Epithelial cell of prostate (primary cell): ENCODE data around the gene ZRANB3.

Source experiments
- DNase-seq: peaks from one replicate; pipeline ENCODE4 v3.0.0-alpha.2; 2011; ENCODE audit warnings: low read depth, low spot score
- H3K27ac ChIP-seq: fragments of 450-650 bp; 2 replicates; pipeline ENCODE4 v1.5.1; 2017; ENCODE audit warnings: mild to moderate bottlenecking

The ZRANB3 gene

DNA sequence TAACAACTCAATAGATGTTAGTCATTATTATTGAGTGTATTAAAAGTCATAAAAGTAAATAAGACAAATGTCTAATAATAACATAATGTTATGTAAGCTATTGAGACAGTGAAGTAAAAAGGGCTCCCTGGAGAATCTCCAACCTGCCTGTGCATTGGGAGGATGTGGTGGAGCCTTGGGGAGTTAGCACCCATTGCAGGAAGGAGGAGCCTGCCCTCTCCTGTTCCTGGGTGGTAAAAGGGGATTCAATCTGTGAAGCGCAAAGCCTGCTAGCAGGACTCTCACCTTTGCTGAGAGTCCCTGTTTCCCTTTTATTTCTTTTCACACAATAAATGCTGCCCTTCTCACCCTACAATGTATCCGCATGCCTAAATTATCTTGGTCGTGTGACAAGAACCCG, 272.8 kb downstream of the ZRANB3 start:
- peak overlapping the region; percentile 96 for H3K27ac ChIP-seq
- DNase-seq, result no peak

DNA sequence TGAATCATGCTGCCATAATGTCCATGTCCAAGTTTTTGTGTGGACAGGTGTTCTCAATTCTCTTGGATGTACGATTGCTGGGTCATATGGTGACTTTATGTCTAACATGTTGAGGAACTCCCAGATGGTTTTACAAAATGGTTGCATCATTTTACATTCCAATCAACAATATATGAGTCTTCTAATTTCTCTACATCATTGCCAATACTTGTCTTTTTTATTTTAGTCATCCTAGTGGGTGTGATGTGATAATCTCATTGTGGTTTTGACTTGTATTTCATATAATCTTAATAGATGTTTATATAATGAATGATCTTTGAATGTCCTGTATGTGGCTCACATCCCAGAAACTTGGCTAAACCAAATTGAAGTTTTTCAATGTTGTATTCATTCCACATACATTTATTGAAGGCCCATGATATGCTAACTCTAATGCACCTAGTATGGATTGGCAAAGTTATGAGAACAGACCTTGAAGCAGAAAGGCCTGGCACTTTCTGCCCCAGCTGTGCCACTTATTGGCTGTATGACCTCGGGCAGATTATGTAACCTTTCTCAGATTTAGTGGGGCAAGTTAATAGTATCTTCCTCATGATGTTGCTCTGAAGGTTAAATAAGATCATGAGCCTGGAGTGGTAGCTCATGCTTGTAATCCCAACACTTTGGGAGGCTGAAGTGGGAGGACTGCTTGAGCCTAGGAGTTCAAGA, 273.5 kb downstream of the ZRANB3 start:
- peak overlapping the region; percentile 96 for H3K27ac ChIP-seq

DNA sequence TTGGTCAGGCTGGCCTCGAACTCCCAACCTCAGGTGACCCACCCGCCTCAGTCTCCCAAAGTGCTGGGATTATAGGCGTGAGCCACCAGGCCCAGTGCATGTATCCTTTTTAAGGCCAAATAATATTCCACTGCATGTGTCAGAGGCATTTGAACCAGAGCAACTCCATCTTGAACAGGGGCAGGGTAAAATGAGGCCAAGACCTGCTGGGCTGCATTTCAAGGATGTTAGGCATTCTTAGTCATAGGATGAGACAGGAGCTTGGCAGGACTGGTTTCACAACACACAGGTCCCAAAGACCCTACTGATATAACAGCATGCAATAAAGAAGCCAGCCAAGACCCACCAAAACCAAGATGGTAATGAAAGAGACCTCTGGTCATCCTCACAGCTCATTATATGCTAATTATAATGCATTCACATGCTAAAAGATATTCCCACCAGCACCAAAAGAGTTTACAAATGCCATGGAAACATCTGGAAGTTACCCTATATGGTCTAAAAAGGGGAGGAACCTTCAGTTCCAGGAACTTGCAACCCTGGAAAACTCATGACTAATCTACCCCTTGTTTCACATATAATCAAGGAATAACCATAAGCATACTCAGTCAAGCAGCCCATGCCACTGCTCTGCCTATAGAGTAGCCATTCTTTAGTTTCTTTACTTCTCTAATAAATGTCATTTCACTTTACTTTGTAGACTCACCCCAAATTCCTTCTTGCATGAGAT, 274.3 kb downstream of the ZRANB3 start:
- DNase-seq, result peak; percentile 81
- peak overlapping the region; percentile 96 for H3K27ac ChIP-seq

More for the DNA sequence above, 273.5 kb downstream of the ZRANB3 start:
- peak; percentile 75 for DNase-seq

DNA sequence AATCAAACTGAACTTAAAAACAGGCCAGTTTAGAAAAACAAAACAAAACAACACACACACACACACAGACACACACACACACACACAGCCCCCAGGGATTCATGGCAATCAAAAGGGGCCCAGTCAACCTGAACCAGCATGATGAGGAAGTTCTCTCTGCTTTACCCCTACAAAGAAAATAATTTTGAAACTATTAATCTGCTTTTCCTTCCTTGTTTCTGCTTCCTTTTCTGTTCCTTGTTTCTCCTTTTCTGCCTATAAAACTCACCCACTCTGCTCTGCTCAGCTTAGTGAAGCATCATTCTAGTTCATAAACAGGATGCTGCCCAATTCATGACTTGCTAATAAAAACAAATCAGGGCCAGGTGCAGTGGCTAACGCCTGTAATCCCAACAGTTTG, 275.8 kb downstream of the ZRANB3 start:
- DNase-seq, result no peak

DNA sequence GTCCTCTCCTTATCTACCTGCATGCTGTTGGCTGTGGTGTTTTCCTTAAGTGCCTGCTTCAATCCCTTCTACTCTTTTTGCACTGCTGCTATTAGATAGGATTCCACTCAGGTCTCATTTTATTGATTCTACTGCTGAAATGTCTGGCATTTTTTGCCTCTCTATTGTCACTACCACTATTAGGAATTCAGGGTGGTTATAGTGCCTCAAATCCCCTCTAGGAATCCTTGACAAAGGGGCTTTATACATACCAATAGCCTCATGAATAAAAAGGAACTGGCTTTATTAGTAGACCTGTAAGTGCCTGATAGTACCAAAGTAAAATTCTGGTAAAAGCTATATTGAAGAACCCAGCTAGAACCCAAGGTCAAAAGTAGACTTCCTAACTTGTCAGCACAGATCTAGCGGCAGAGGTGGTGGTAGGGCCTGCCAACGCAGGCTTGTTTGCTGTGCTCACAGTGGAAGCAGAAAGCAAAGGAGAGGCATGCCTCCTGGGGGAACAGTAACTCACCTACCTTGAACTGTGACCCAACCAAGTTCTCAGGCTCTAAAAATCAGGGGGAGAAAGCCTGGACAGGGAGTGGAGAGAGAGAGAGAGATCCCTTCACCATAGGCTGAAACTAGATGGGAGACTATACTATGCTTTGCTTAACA, 278.1 kb downstream of the ZRANB3 start:
- DNase-seq, result no peak
- H3K27ac ChIP-seq, result no peak overlapping the region

More for the DNA sequence above, 275.8 kb downstream of the ZRANB3 start:
- no peak overlapping the region for H3K27ac ChIP-seq

DNA sequence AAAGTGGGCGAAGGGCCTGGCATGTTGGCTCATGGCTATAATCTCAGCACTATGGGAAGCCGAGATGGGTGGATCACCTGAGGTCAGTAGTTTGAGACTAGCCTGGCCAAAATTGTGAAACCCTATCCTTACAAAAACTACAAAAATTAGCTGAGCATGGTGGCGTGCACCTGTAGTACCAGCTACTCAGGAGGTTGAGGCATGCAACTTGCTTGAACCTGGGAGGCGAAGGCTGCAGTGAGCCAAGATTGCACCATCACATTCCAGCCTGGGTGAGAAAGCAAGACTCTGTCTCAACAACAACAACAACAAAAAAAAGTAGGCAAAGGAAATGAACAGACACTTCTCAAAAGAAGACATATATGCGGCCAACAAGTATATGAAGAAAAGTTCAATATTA, 282.4 kb downstream of the ZRANB3 start:
- no peak overlapping the region for H3K27ac ChIP-seq
- DNase-seq, result no peak

DNA sequence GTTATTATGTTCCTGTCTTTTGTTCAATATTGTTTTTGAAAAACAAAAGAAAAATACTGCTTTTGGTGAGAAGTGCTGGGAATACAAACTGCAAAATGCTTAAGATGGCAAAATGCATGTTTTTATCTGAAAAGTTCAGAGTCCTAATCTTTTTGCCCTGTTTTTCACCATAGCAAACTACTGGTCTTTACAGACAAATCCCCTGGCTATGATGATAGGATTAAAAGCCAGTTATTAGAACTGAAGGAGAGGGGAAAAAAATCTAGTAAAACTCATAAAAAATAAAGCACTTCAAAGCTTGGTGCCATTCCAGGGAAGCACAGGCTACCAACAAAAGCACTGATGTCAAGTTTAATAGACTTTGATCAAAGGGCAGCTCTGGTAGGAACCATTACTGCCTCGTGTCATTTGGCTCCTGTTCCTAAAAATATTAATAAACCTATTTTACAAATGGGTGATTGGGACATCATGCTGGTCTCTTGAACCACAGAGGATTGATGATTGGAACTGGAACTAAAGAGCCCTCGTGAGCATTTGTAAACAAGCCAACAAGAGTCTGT, 284.2 kb downstream of the ZRANB3 start:
- no peak for DNase-seq
- no peak overlapping the region for H3K27ac ChIP-seq

DNA sequence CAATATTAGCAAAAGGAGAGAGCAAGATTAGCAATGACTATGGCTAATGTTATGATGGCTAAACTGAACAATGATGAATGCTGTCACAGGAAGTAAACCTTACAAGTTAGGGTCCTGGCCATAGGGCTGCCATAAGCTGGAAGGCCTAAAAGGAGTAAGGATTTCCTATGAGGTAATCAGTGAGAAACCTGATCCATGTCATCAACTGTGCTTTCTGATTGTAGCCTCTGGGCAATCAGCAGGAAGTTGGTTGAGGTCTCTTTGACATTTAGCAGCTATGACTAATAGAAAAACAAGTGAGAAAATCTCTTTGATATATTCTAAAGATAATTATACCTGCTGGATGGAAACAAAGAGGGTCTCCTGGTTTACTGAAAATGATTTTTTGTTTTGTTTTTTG, 285.9 kb downstream of the ZRANB3 start:
- peak overlapping the region; percentile 57 for H3K27ac ChIP-seq
- peak; percentile 64 for DNase-seq

DNA sequence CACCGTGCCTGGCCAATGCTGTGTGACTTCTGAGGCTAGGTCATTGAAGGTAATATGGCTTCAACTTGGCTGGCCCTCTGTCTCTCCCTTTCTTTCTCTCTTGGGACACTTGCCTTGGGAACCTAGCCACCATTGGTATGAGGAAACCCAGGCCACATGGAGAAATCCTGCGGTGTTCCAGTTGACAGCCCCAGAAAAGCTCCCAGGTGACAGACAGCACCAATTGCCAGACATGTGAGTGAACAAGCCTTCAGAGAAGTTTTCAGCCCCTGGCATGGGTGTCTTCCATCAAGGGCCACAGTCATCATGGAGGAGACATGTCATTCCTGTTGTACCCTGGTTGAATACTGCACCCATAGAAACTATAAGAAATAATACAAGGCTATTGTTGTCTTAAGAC, 292.4 kb downstream of the ZRANB3 start:
- no peak overlapping the region for H3K27ac ChIP-seq
- DNase-seq, result no peak

DNA sequence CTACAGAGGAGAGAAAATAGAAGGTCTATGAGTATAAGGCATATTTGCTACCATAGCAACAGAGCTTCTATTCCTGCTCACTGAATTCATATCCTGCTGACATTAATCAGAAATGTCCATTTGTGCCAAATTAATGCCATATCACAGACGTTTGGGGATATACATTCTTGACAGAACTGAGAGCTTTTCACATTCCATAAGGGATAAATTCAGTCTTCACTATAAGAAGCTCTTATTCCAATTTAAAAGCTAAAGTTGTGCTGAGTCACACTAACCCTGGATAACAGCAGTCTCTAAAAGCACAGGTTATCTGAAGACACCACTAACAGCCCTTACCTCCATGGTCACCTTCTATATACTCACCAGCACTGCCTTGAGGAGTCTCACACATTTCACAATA, 300.9 kb downstream of the ZRANB3 start:
- DNase-seq, result no peak
- H3K27ac ChIP-seq, result no peak overlapping the region

DNA sequence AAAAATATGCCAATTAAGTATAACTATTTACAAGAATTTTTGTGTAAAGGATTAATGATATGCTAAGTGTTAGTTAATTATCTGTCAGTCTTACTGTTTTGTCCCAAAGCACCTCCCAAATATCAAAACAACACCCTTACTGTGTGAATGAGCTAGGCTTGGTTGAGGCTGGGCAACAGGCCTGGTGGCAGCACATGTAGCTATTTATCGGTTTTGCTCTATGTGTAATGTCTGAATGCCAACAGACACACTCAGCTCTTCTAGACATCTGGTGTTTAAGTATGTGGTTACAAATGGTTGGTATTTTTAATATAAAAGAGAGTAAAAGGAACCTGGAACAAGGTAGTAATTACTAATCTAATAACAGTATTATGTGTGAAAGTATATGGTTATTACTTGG, 303.6 kb downstream of the ZRANB3 start:
- no peak for DNase-seq
- no peak overlapping the region for H3K27ac ChIP-seq

DNA sequence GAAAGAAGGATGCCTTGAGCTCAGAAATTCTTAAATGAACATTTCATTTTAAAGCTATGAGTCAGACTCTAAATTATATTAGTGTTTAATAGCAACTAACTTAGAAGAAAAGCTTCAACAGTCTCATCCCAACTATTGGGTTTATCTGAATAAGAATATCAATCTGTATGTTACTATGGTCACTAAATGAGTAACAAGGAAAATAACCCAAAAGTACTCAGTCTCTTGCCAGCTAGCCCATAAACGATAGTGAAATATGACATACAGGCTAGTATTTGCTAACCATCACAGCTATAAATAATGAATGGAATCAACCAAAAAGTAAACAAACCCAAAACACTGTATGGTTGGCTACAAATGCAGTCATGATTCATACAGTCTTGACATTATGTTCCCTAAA, 304.1 kb downstream of the ZRANB3 start:
- no peak overlapping the region for H3K27ac ChIP-seq
- no peak for DNase-seq

DNA sequence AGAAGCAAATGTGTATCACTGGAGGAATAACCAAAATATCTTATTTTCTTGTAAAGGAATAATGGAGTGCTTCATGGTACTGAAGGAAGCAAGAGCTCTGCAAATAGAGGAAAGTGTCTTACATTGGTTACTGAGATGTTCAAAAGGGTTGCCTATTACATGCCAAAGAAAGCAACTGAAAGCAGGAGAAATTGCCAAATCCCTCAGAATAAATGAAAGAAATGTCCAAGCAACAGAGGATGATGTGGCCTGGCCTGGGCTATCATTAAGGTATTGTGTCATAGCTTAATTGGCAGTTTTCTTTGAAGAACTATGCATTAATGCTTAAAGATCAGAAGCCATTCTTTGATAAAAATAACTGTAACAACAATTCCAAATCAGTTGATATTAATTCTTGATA, 305.2 kb downstream of the ZRANB3 start:
- H3K27ac ChIP-seq, result no peak overlapping the region
- DNase-seq, result no peak

DNA sequence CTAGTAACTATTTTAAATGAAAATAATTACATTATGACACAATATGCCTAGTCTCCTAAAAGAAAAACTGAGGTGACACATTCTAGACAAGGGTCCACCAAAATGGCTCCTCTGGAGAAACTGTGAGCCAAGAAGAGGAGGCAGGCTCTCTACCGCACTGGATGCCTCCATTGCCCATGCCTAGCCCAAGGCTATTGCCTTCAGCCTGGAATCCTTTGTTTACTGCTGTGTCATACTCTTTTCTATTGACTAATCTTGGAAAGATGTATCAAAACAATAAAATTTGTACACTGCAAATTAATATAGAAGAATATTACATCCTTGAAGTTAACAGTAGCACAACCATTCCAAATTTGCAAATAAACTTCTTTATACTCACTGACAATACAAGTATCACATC, 311.8 kb downstream of the ZRANB3 start:
- H3K27ac ChIP-seq, result no peak overlapping the region
- no peak for DNase-seq

DNA sequence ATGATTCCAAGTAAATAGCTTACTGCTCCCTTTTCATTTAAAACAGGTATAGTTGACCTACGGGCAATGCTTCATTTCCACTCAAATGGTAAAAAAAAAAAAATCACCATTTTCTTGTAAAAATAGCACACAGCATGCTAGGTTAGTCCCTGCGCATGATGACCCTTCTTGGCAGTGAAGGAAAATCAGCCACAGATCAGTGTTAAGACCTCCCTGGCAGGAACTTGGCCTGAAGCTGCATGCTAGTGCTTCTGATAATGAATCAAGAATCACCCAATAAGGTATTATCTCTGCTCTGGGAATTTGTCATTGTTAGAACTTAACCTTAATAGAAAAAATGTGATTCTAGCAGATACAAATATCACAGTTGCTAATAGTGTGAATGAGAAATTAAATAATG, 312.6 kb downstream of the ZRANB3 start:
- no peak overlapping the region for H3K27ac ChIP-seq
- DNase-seq, result no peak

DNA sequence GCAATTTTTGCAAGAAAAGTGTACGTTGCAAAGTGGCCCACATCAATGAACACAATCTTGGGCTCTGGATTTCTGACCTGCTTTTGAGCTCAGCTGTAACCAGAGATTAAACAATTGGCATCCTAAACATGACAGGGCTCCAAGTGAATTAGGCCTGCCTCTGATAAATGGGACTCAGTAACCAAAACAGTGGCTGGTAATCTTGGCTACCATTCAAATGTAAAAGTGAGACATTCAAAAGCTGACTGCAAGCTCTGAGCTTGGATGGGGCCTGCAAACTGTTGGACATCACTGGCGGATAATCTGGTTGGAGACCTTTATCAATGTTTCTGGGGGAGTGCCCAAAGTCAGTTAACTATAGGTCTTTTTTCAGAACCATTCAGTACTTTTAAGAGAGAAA, 318.3 kb downstream of the ZRANB3 start:
- DNase-seq, result no peak
- H3K27ac ChIP-seq, result no peak overlapping the region

DNA sequence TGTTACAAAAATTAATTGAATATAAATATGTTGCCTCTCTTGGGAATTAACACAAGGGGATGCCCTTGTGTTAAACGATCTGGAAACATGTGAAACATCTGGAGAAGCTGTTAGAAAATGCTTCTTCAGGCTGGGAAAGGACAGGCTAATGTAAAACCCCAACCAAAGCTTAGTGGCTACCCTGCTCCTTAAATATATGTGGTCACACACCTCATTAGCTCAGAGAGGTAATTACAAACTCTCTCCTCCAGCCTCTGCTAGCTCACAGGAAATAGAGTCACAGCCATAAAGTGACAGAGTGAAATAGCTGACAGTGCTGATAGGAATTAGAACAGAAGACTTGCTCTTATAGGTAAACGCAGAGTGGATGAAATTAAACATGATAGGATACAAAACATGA, 323.0 kb downstream of the ZRANB3 start:
- no peak overlapping the region for H3K27ac ChIP-seq
- DNase-seq, result no peak

DNA sequence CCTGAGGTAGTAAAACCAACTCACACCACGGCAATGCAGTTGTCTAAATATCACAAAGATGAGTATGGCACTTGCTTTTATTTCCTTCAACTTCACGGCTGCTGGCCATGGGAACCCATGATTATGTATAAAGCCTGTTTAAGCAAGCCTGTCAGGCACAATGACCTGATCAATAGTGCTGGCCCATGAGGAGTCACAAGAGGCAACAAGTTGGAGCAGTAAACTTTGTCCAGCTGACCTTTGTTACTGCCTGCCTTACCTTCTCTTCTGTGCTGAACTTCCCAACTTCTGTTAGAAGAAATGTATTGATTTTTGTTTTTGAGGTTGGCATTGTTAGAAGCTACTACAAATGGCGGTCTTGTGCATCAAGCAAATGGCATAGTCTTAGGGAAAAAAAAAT, 327.1 kb downstream of the ZRANB3 start:
- no peak for DNase-seq
- H3K27ac ChIP-seq, result no peak overlapping the region

DNA sequence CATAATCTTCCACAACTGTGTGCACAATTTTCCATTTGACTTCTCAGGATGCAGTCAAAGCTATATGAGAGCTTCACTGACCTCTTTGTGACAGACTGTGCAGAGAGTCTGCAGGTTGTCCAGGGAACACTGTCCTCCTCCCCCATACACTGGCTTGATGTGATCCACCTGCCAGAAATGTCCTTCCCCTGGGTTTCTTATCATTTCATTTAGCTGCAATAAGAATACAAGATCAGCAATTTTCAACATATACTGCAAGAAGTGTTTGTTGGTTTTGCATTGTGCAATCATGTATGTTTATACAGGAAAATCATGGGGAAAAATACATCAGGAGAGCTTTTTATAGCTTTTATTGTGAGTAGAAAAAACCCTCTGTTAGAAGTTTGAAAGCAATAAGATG, 328.3 kb downstream of the ZRANB3 start:
- no peak overlapping the region for H3K27ac ChIP-seq
- DNase-seq, result no peak

DNA sequence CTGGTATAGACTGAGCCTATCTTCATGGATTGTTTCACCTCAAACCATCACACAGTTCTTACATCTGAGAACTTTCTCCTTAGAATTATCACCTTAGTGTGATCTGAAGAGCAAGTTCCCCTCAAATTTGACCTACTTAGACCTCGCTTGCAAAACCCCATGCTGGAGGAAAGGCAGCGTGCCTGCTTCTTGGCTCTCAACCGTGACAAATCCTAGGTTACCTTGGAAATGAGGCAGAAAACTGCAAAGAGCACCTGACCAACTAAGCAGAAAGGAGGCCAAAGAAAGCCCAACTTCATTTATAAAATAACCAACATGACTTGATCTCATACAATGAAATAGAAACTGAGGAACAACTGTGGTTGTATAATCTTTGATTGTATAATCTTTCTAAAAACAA, 332.5 kb downstream of the ZRANB3 start:
- H3K27ac ChIP-seq, result no peak overlapping the region
- no peak for DNase-seq

DNA sequence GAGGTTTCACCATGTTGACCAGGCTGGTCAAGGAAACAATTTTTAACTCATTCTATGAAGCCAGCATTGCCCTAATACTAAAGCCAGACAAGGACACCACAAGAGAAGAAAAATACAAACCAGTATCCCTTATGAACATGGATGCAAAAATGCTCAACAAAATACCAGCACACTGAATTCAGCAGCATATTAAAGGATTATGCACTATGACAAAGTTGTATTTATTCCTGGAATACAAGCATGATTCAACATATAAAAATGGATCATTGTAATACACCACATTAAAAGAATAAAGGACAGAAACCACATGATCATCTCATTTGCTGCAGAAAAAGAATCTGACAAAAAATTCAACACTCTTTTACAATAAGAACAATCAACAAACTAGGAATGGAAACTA, 340.2 kb downstream of the ZRANB3 start:
- no peak for DNase-seq
- no peak overlapping the region for H3K27ac ChIP-seq
